NT2/D1 (cell line): Measurements from ENCODE around the gene EPB41L2.

Source experiments
- SUZ12 ChIP-seq: IDR thresholded peaks from 2 replicates; pipeline ENCODE4 v1.6.1; 2011; ENCODE audit not compliant: insufficient read length, insufficient read depth; ENCODE audit errors: extremely low read depth
- YY1 ChIP-seq: IDR thresholded peaks from 2 replicates; pipeline ENCODE4 v1.6.1; 2011; ENCODE audit not compliant: insufficient read length, insufficient read depth
- ZNF274 ChIP-seq: IDR thresholded peaks from 2 replicates; pipeline ENCODE4 v1.6.1; 2011; ENCODE audit warnings: mild to moderate bottlenecking, low read depth, low read length

GRCh38 chr6:130907687-130908086, 155.4 kb downstream of the EPB41L2 start:
- no peak for TF ChIP-seq SUZ12
- no peak for TF ChIP-seq YY1
- no peak for TF ChIP-seq ZNF274
